ENCODE measurements around the gene CPEB2.

DNA sequence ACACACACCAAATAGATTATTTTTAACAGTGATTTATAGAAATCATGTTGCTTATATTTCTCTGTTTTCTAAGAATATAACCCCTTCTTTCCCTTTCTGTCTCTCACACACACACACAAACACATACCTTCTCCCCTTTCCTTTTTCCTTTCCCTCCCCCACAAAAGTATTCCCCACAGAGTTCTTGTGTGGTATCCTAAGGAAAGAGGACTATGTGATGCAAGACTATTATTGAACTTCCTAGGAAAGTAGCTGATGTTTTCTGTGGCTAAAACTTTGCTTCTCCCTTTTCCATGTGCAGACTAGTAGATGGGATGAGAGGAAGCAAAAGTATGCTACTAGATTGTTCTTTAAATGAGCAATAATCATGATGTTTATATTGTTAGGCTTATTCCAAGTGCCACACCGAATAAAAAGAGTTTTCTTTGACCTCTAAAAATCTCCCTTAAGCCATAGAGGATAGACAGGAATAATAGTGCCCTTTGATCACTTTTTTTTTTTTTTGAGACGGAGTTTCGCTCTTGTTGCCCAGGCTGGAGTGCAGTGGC lies 38.7 kb downstream of the CPEB2 start:
- TF ChIP-seq EZH2 (IDR thresholded peaks at IDR 0.05; ENCODE audit: insufficient read depth, poor library complexity, severe bottlenecking): no peak
- TF ChIP-seq EZH2phosphoT487 (IDR thresholded peaks at IDR 0.05; ENCODE audit: insufficient read depth, low read depth): no peak
